ENCODE results near the gene ATAD2B.

DNA sequence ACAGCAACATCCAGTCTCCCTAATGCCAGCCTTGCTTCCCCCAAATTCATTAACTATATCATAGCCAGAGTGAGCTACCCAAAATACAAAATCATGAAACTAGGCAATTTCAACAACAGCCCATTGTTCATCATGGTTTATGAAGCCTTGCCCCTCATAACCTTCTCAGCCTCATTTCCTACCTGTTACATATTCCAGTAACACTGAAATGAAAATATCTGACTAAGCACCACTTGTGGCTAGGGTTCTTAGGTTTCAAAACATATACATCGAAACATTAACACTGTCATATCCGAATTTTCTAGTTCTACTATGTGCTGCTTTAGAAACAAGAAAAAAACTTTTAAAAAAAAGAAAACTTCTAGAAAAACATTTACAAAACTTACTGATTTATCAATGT is 59.5 kb downstream of the ATAD2B start:
- TF ChIP-seq POLR2A (IDR thresholded peaks at IDR 0.05; ENCODE audit: extremely low read depth, insufficient read length), result no peak
- TF ChIP-seq, protein P1, sequence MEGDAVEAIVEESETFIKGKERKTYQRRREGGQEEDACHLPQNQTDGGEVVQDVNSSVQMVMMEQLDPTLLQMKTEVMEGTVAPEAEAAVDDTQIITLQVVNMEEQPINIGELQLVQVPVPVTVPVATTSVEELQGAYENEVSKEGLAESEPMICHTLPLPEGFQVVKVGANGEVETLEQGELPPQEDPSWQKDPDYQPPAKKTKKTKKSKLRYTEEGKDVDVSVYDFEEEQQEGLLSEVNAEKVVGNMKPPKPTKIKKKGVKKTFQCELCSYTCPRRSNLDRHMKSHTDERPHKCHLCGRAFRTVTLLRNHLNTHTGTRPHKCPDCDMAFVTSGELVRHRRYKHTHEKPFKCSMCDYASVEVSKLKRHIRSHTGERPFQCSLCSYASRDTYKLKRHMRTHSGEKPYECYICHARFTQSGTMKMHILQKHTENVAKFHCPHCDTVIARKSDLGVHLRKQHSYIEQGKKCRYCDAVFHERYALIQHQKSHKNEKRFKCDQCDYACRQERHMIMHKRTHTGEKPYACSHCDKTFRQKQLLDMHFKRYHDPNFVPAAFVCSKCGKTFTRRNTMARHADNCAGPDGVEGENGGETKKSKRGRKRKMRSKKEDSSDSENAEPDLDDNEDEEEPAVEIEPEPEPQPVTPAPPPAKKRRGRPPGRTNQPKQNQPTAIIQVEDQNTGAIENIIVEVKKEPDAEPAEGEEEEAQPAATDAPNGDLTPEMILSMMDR (IDR thresholded peaks at IDR 0.05; ENCODE audit: low read depth, low read length), result no peak
- TF ChIP-seq, protein P2, sequence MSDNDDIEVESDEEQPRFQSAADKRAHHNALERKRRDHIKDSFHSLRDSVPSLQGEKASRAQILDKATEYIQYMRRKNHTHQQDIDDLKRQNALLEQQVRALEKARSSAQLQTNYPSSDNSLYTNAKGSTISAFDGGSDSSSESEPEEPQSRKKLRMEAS (IDR thresholded peaks at IDR 0.05; ENCODE audit: low read depth, low read length), result no peak

All from NB4 (cell line).